ENCODE measurements around the gene PCK1.

PCK1 gene

DNA sequence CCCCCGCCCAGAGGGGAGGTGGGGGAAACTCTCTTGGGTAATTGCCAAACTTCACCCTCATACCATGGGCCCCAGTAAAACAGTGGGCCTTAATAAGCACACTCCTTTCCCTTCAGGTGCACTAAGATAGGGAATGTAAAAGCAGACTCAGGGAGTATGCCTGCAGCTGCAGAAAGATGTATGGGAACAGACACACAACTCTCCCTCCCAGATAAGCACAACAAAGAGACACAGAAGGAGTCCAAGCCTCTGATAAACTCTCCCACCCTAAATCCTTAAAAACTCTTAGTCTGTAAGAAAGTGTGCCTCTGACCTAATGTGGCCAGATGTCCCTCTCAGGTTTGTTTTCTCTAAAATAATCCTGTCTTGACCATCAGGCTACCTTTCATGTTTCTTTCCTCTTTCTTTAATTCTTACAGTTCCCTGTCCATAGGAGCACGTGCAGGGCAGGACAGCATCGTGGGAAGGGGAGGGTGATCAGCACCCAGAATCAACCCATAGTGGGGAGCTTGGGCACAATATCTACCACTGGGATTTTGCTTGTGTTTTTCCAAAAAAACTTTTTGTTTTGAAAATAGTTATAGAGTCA is 24.7 kb upstream of the PCK1 start:
- no peak overlapping the region for H3K4ac ChIP-seq (ENCODE audit: low read depth in 1 of 2, low read length in 2 of 2)
- H3K27ac ChIP-seq (ENCODE audit: low read length, poor library complexity, severe bottlenecking), result no peak overlapping the region
- no peaks in the 10 kb centered on the region for H3K79me1 ChIP-seq (replicated peaks; ENCODE audit: low read length, poor library complexity, severe bottlenecking)
- H2BK12ac ChIP-seq (ENCODE audit: low read length in 2 of 2), result no peak overlapping the region
- H2AK5ac ChIP-seq (ENCODE audit: low read length, severe bottlenecking), result no peak overlapping the region
- peaks cover 13% of the 10 kb centered on the region for H3K9me3 ChIP-seq (ENCODE audit: control insufficient read depth, low read length)
- 25% methylated on average over 3 of the region's 3 CpGs for WGBS
- H3K14ac ChIP-seq (ENCODE audit: low read length in 2 of 2), result no peak overlapping the region
- no peak overlapping the region for H4K91ac ChIP-seq (ENCODE audit: low read length)
- no peak overlapping the region for H2BK15ac ChIP-seq (ENCODE audit: low read depth, poor library complexity, severe bottlenecking)
- no peak overlapping the region for H2BK120ac ChIP-seq (ENCODE audit: low read depth, low read length)
- DNase-seq, result no peak
- H3K9ac ChIP-seq (ENCODE audit: low read length), result no peak overlapping the region
- no peak overlapping the region for H4K8ac ChIP-seq (ENCODE audit: low read length)
- no peak overlapping the region for H3K18ac ChIP-seq (ENCODE audit: low read depth in 1 of 2, low read length in 2 of 2)
- H2BK5ac ChIP-seq (ENCODE audit: low read depth, low read length, poor library complexity, severe bottlenecking), result no peak overlapping the region
- no peak overlapping the region for H3K4me3 ChIP-seq (ENCODE audit: insufficient read depth in 1 of 2, low read depth in 1 of 2, low read length in 2 of 2)
- H3K4me2 ChIP-seq (ENCODE audit: low read length, poor library complexity, severe bottlenecking), result no peak overlapping the region
- peaks cover 27 to 73% of the 10 kb centered on the region in 2 experiments for H3K27me3 ChIP-seq (ENCODE audit: control insufficient read depth in 1 of 2, insufficient read depth in 1 of 2, low read length in 2 of 2)
- no peaks in the 10 kb centered on the region for H3K36me3 ChIP-seq (ENCODE audit: control insufficient read depth in 1 of 2, insufficient read depth in 2 of 2, low read depth in 1 of 2, low read length in 2 of 2)
- H2AFZ ChIP-seq (ENCODE audit: low read depth, low read length), result no peak overlapping the region
- H3K4me1 ChIP-seq (ENCODE audit: control insufficient read depth, insufficient read depth, low read depth, low read length), result no peaks in the 10 kb centered on the region
- no peak overlapping the region for H3K23ac ChIP-seq (ENCODE audit: low read length in 2 of 2)

DNA sequence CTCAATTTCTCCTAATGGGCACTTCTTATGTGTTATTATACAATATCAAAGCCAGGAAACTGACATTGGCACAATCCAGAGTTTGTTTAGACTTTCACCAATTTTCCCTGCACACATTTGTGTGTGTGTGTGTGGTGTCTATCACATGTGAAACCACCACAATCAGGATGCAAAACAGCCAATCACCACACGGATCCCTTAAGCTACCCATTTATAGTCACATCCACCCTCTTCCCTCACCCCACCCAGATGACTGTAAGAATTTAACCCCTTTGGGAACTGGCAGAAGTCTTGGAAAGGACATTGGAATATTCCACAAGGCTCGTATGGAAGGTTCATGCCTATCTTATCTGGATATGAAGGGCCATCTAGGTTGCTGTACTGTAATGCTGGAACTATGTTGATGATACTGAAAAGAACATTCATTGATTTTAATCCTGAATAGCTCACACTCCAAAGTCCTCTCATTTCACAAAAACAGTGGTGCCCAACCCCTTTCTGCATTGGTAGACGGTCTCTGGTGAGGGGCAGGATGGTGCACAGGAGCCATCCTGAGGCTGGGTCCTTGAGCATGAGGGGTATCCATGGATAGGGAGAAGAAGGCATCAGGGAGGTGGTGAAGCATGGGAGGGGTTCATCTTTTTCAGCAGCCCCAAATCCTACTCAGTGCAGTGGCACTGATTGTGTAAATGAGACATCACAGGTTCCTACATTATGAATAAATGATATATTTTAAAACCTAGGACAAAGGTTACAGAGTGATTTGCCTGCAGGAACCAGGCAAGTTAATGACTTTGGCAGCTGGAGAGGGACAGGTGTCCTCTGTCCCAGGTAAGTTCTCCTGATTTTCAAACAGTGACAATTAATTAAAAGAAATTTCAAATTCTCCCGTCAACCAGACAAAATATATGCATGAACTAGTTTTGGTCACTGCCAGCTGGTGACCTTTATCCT is 23.9 kb upstream of the PCK1 start:
- H3K14ac ChIP-seq (ENCODE audit: low read length in 2 of 2), result no peak overlapping the region
- no peak overlapping the region for H2AFZ ChIP-seq (ENCODE audit: low read depth, low read length)
- no peak for DNase-seq
- H2BK12ac ChIP-seq (ENCODE audit: low read length in 2 of 2), result no peak overlapping the region
- WGBS, result 52% methylated on average over 4 of the region's 4 CpGs
- no peak overlapping the region for H3K4me2 ChIP-seq (ENCODE audit: low read length, poor library complexity, severe bottlenecking)
- no peak overlapping the region for H3K9ac ChIP-seq (ENCODE audit: low read length)
- no peak overlapping the region for H2BK5ac ChIP-seq (ENCODE audit: low read depth, low read length, poor library complexity, severe bottlenecking)
- H3K79me1 ChIP-seq (replicated peaks; ENCODE audit: low read length, poor library complexity, severe bottlenecking), result no peaks in the 10 kb centered on the region
- H2BK120ac ChIP-seq (ENCODE audit: low read depth, low read length), result no peak overlapping the region
- no peak overlapping the region for H3K18ac ChIP-seq (ENCODE audit: low read depth in 1 of 2, low read length in 2 of 2)
- H3K36me3 ChIP-seq (ENCODE audit: control insufficient read depth in 1 of 2, insufficient read depth in 2 of 2, low read depth in 1 of 2, low read length in 2 of 2), result no peaks in the 10 kb centered on the region
- no peak overlapping the region for H3K23ac ChIP-seq (ENCODE audit: low read length in 2 of 2)
- H3K27me3 ChIP-seq (ENCODE audit: control insufficient read depth in 1 of 2, insufficient read depth in 1 of 2, low read length in 2 of 2), result peaks cover 33 to 74% of the 10 kb centered on the region in 2 experiments
- no peak overlapping the region for H4K8ac ChIP-seq (ENCODE audit: low read length)
- H3K4me1 ChIP-seq (ENCODE audit: control insufficient read depth, insufficient read depth, low read depth, low read length), result no peaks in the 10 kb centered on the region
- no peak overlapping the region for H2AK5ac ChIP-seq (ENCODE audit: low read length, severe bottlenecking)
- H3K4ac ChIP-seq (ENCODE audit: low read depth in 1 of 2, low read length in 2 of 2), result no peak overlapping the region
- no peak overlapping the region for H3K4me3 ChIP-seq (ENCODE audit: insufficient read depth in 1 of 2, low read depth in 1 of 2, low read length in 2 of 2)
- no peak overlapping the region for H3K27ac ChIP-seq (ENCODE audit: low read length, poor library complexity, severe bottlenecking)
- H4K91ac ChIP-seq (ENCODE audit: low read length), result no peak overlapping the region
- H3K9me3 ChIP-seq (ENCODE audit: control insufficient read depth, low read length), result peaks cover 13% of the 10 kb centered on the region
- no peak overlapping the region for H2BK15ac ChIP-seq (ENCODE audit: low read depth, poor library complexity, severe bottlenecking)

DNA sequence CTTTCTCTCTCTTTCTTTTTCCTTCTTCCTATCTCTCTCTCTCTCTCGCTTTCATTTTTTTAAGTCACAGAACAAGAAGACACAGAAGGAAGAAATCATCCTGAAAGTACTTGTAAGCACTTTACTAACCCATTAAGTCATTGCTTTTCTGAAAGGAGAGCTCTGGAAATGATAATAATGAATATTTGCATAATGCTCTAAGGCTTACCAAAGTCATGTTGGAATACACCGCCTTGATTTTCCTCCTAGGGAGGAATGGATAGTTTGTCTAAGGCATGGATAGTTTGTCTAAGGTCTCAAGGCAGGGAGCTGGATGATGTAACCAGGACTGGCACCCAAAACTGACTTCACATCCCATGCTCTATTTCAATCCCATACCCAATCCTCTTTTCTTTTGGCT is 23.1 kb upstream of the PCK1 start:
- Histone ChIP-seq H3K4me1 (ENCODE audit: control insufficient read depth, insufficient read depth, low read depth, low read length) (no peaks in the 10 kb centered on the region), H2BK12ac (ENCODE audit: low read length in 2 of 2) (no peak overlapping the region), H3K4me2 (ENCODE audit: low read length, poor library complexity, severe bottlenecking) (no peak overlapping the region), H3K9me3 (ENCODE audit: control insufficient read depth, low read length) (peaks cover 13% of the 10 kb centered on the region), H2BK5ac (ENCODE audit: low read depth, low read length, poor library complexity, severe bottlenecking) (no peak overlapping the region), H2AK5ac (ENCODE audit: low read length, severe bottlenecking) (no peak overlapping the region), H3K27ac (ENCODE audit: low read length, poor library complexity, severe bottlenecking) (no peak overlapping the region), H3K14ac (ENCODE audit: low read length in 2 of 2) (no peak overlapping the region), H2AFZ (ENCODE audit: low read depth, low read length) (no peak overlapping the region), H4K91ac (ENCODE audit: low read length) (no peak overlapping the region), H3K23ac (ENCODE audit: low read length in 2 of 2) (no peak overlapping the region), H2BK15ac (ENCODE audit: low read depth, poor library complexity, severe bottlenecking) (no peak overlapping the region), H2BK120ac (ENCODE audit: low read depth, low read length) (no peak overlapping the region), H3K79me1 (replicated peaks; ENCODE audit: low read length, poor library complexity, severe bottlenecking) (no peaks in the 10 kb centered on the region), H3K36me3 (ENCODE audit: control insufficient read depth in 1 of 2, insufficient read depth in 2 of 2, low read depth in 1 of 2, low read length in 2 of 2) (no peaks in the 10 kb centered on the region), H3K4ac (ENCODE audit: low read depth in 1 of 2, low read length in 2 of 2) (no peak overlapping the region), H3K9ac (ENCODE audit: low read length) (no peak overlapping the region), H3K27me3 (ENCODE audit: control insufficient read depth in 1 of 2, insufficient read depth in 1 of 2, low read length in 2 of 2) (peaks cover 36 to 75% of the 10 kb centered on the region in 2 experiments), H4K8ac (ENCODE audit: low read length) (no peak overlapping the region), H3K18ac (ENCODE audit: low read depth in 1 of 2, low read length in 2 of 2) (no peak overlapping the region), H3K4me3 (ENCODE audit: insufficient read depth in 1 of 2, low read depth in 1 of 2, low read length in 2 of 2) (no peak overlapping the region)
- DNase-seq, result no peak
- 100% methylated on average over 1 of the region's 2 CpGs for WGBS

DNA sequence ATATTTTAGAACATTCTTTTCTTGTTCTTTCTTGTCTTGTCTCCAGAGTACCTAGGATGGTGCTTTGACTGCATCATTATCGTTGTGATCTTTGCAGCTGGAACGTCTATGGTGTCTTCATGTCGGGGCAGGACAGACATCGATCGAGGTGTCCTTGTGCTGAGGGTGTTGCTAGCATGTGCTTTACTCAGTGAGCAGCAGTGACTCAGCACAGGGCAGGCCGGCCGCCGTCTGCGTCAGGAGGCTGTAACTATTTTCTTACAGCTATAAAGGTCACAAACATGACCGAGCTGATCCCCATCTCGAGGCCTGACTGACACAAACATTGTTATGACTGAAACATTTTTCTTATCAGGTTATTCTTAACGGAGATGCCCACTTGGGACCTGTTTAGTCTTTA is 21.0 kb upstream of the PCK1 start:
- peaks cover 13% of the 10 kb centered on the region for H3K9me3 ChIP-seq (ENCODE audit: control insufficient read depth, low read length)
- no peaks in the 10 kb centered on the region for H3K79me1 ChIP-seq (replicated peaks; ENCODE audit: low read length, poor library complexity, severe bottlenecking)
- H3K27ac ChIP-seq (ENCODE audit: low read length, poor library complexity, severe bottlenecking), result no peak overlapping the region
- H3K4me1 ChIP-seq (ENCODE audit: control insufficient read depth, insufficient read depth, low read depth, low read length), result no peaks in the 10 kb centered on the region
- no peak overlapping the region for H3K4me3 ChIP-seq (ENCODE audit: insufficient read depth in 1 of 2, low read depth in 1 of 2, low read length in 2 of 2)
- H4K8ac ChIP-seq (ENCODE audit: low read length), result no peak overlapping the region
- no peak overlapping the region for H3K9ac ChIP-seq (ENCODE audit: low read length)
- H2BK12ac ChIP-seq (ENCODE audit: low read length in 2 of 2), result no peak overlapping the region
- DNase-seq, result no peak
- H2BK120ac ChIP-seq (ENCODE audit: low read depth, low read length), result no peak overlapping the region
- H2AFZ ChIP-seq (ENCODE audit: low read depth, low read length), result no peak overlapping the region
- H2AK5ac ChIP-seq (ENCODE audit: low read length, severe bottlenecking), result no peak overlapping the region
- H3K14ac ChIP-seq (ENCODE audit: low read length in 2 of 2), result no peak overlapping the region
- no peak overlapping the region for H4K91ac ChIP-seq (ENCODE audit: low read length)
- H2BK15ac ChIP-seq (ENCODE audit: low read depth, poor library complexity, severe bottlenecking), result no peak overlapping the region
- H3K36me3 ChIP-seq (ENCODE audit: control insufficient read depth in 1 of 2, insufficient read depth in 2 of 2, low read depth in 1 of 2, low read length in 2 of 2), result no peaks in the 10 kb centered on the region
- no peak overlapping the region for H2BK5ac ChIP-seq (ENCODE audit: low read depth, low read length, poor library complexity, severe bottlenecking)
- H3K4ac ChIP-seq (ENCODE audit: low read depth in 1 of 2, low read length in 2 of 2), result no peak overlapping the region
- H3K4me2 ChIP-seq (ENCODE audit: low read length, poor library complexity, severe bottlenecking), result no peak overlapping the region
- WGBS, result 82% methylated on average over 12 of the region's 12 CpGs
- no peak overlapping the region for H3K23ac ChIP-seq (ENCODE audit: low read length in 2 of 2)
- H3K18ac ChIP-seq (ENCODE audit: low read depth in 1 of 2, low read length in 2 of 2), result no peak overlapping the region
- peaks cover 39 to 79% of the 10 kb centered on the region in 2 experiments for H3K27me3 ChIP-seq (ENCODE audit: control insufficient read depth in 1 of 2, insufficient read depth in 1 of 2, low read length in 2 of 2)

Data from mesenchymal stem cell (in vitro differentiated cells and primary cell).